Smooth muscle cell (in vitro differentiated cells): ENCODE results near the gene IFITM2. TPM values are rescaled to one million over a fixed set of nuclear protein-coding genes. Genes with fewer than 3 reads are reported as not detected.

Source experiments
- DNase-seq: peaks from one replicate; lab custom pipeline; 2025; ENCODE audit not compliant: unreplicated experiment; lab: John Stamatoyannopoulos, UW
- H2AFZ ChIP-seq: fragments of 200-600 bp; sonication (generic); 2 replicates; pipeline ENCODE4 v1.6.0; 2016; ENCODE audit warnings: antibody characterized with exemption, low read depth, mild to moderate bottlenecking
- H3F3A ChIP-seq: fragments of 200-600 bp; sonication (generic); 2 replicates; pipeline ENCODE4 v1.6.0; 2017; ENCODE audit warnings: antibody characterized with exemption, low read depth
- H3K27ac ChIP-seq: fragments of 200-600 bp; sonication (generic); 2 replicates; pipeline ENCODE4 v1.5.1; 2016; ENCODE audit warnings: low read depth, mild to moderate bottlenecking
- H3K27me3 ChIP-seq: fragments of 200-600 bp; sonication (generic); 2 replicates; pipeline ENCODE4 v1.6.1; 2016; ENCODE audit warnings: low read depth, mild to moderate bottlenecking
- H3K36me3 ChIP-seq: fragments of 200-600 bp; sonication (generic); 2 replicates; pipeline ENCODE4 v1.5.1; 2016; ENCODE audit warnings: low read depth
- H3K4me1 ChIP-seq: fragments of 200-600 bp; sonication (generic); 2 replicates; pipeline ENCODE4 v1.5.1; 2016; ENCODE audit warnings: low read depth
- H3K4me2 ChIP-seq: fragments of 200-600 bp; sonication (generic); 2 replicates; pipeline ENCODE4 v1.6.0; 2016; ENCODE audit warnings: mild to moderate bottlenecking
- H3K4me3 ChIP-seq: fragments of 200-600 bp; sonication (generic); 2 replicates; pipeline ENCODE4 v1.5.1; 2016; ENCODE audit warnings: mild to moderate bottlenecking
- H3K79me2 ChIP-seq: fragments of 200-600 bp; sonication (generic); 2 replicates; pipeline ENCODE4 v1.6.0; 2016; ENCODE audit warnings: low read depth, mild to moderate bottlenecking
- H3K9ac ChIP-seq: fragments of 200-600 bp; sonication (generic); 2 replicates; pipeline ENCODE4 v1.6.0; 2016; ENCODE audit warnings: low read depth
- H3K9me3 ChIP-seq: fragments of 200-600 bp; sonication (generic); replicated peaks from 2 replicates; pipeline ENCODE4 v1.5.1; 2016; ENCODE audit warnings: low read depth
- H4K20me1 ChIP-seq: fragments of 200-600 bp; sonication (generic); 2 replicates; pipeline ENCODE4 v1.6.0; 2016; ENCODE audit warnings: low read depth
- CTCF ChIP-seq: fragments of 200-600 bp; sonication (generic); IDR thresholded peaks from 2 replicates; pipeline ENCODE4 v1.5.1; 2017; ENCODE audit warnings: borderline replicate concordance, mild to moderate bottlenecking, antibody characterized with exemption; ENCODE audit not compliant: insufficient read depth, poor library complexity, severe bottlenecking
- WGBS: methylation state at CpG from one replicate; pipeline ENCODE4 v1.1.7; 2016; ENCODE audit warnings: low lambda C conversion rate; 5-methylcytosine and 5-hydroxymethylcytosine counted together
- polyA plus RNA-seq: library from polyadenylated mRNA; unstranded; fragments of >200 nt; fragmentation: Nextera tagmentation; extraction: Ambion mirVana; gene quantifications from 2 replicates; pipeline ENCODE4 v1.2.1, GENCODE V29; 2016
- total RNA-seq: library from RNA; depleted of rRNA; stranded (reverse); fragments of >200 nt; gene quantifications from 2 replicates; pipeline ENCODE4 v1.2.3, GENCODE V29; 2014

The IFITM2 gene
- total and polyA plus RNA-seq, 2 experiments from 2014 or later = 210 to 1,486 TPM

GRCh38 chr11:278001-278951 is 29.3 kb upstream of the IFITM2 start, which contains the start of gene NLRP6:
TSS of gene NLRP6 (plus strand) at chr11:278407. CDS start at chr11:278570, 163 bp downstream.
- Histone ChIP-seq H3F3A (no peaks in the 10 kb centered on the region), H3K79me2 (no peaks in the 10 kb centered on the region), H3K4me1 (no peaks in the 10 kb centered on the region), H4K20me1 (no peaks in the 10 kb centered on the region), H3K4me2 (no peak within 1 kb of the TSS), H3K27me3 (peaks cover 7% of the 10 kb centered on the region), H3K9ac (no peak within 1 kb of the TSS), H3K4me3 (no peak within 1 kb of the TSS), H2AFZ (no peak within 1 kb of the TSS), H3K36me3 (no peaks in the 10 kb centered on the region), H3K27ac (no peak within 1 kb of the TSS), H3K9me3 (no peaks in the 10 kb centered on the region)
- DNase-seq = no peak
- WGBS = 92% methylated on average over 21 of the region's 21 CpGs
- no peak for TF ChIP-seq CTCF

- Histone ChIP-seq H3K4me2 (no peak overlapping the region), H3K9me3 (no peaks in the 10 kb centered on the region), H3K79me2 (no peaks in the 10 kb centered on the region), H3K36me3 (no peaks in the 10 kb centered on the region), H3K27ac (no peak overlapping the region), H3K27me3 (peaks cover 7% of the 10 kb centered on the region), H2AFZ (no peak overlapping the region), H3K4me1 (no peaks in the 10 kb centered on the region), H3K9ac (no peak overlapping the region), H3F3A (no peaks in the 10 kb centered on the region), H4K20me1 (no peaks in the 10 kb centered on the region), H3K4me3 (no peak overlapping the region)
- WGBS = 86% methylated on average over 89 of the region's 97 CpGs
- DNase-seq = no peak
- no peak for TF ChIP-seq CTCF
These were observed 28.3 kb upstream of the IFITM2 start for GRCh38 chr11:279040-279965.

- no peak overlapping the region for H3K4me2 ChIP-seq
- H3K27me3 ChIP-seq = peaks cover 7% of the 10 kb centered on the region
- H3K9ac ChIP-seq = no peak overlapping the region
- no peaks in the 10 kb centered on the region for H3K36me3 ChIP-seq
- H3K9me3 ChIP-seq = no peaks in the 10 kb centered on the region
- H3K4me3 ChIP-seq = no peak overlapping the region
- H3K27ac ChIP-seq = no peak overlapping the region
- WGBS = 80% methylated on average over 61 of the region's 85 CpGs
- no peaks in the 10 kb centered on the region for H3K4me1 ChIP-seq
- H4K20me1 ChIP-seq = no peaks in the 10 kb centered on the region
- no peak overlapping the region for H2AFZ ChIP-seq
- TF ChIP-seq CTCF = no peak
- no peaks in the 10 kb centered on the region for H3F3A ChIP-seq
- no peak for DNase-seq
- no peaks in the 10 kb centered on the region for H3K79me2 ChIP-seq
These were observed 27.5 kb upstream of the IFITM2 start for GRCh38 chr11:279966-280705.
